K562 (cell line): Measurements from ENCODE around the gene TTLL12. TPM values are rescaled to one million over a fixed set of nuclear protein-coding genes. Genes with fewer than 3 reads are reported as not detected.

Experiments
- CCNT2 ChIP-seq: IDR thresholded peaks from 2 replicates; pipeline ENCODE4 v1.6.1; 2011; ENCODE audit warnings: borderline replicate concordance, low read depth, mild to moderate bottlenecking, moderate library complexity, mixed read lengths, low read length; ENCODE audit not compliant: insufficient read length; ENCODE audit errors: extremely low read depth
- CTBP1 ChIP-seq: fragments of 450-650 bp; IDR thresholded peaks from 2 replicates; pipeline ENCODE4 v1.6.1; 2016; ENCODE audit warnings: borderline replicate concordance
- CXXC5 ChIP-seq: fragments of 250-450 bp; sonication (Bioruptor Pico); IDR thresholded peaks from 2 replicates; pipeline ENCODE4 v1.8.0; 2022; ENCODE audit warnings: inconsistent platforms, mild to moderate bottlenecking, moderate library complexity
- E2F8 ChIP-seq: fragments of 450-650 bp; IDR thresholded peaks from 2 replicates; pipeline ENCODE4 v1.7.1; 2018; ENCODE audit warnings: mild to moderate bottlenecking, low read depth; ENCODE audit not compliant: partially characterized antibody
- HNRNPK ChIP-seq: fragments of 200-400 bp; formaldehyde crosslinking; IDR thresholded peaks from one replicate; pipeline ENCODE4 v1.6.1; 2018; ENCODE audit warnings: mild to moderate bottlenecking, low read depth, low read length; ENCODE audit not compliant: poor library complexity, severe bottlenecking
- RB1 ChIP-seq: fragments of 450-650 bp; IDR thresholded peaks from 2 replicates; pipeline ENCODE4 v1.6.1; 2017; ENCODE audit warnings: low read depth, mild to moderate bottlenecking
- RBFOX2 ChIP-seq: fragments of 200-400 bp; formaldehyde crosslinking; IDR thresholded peaks from 2 replicates; pipeline ENCODE4 v1.6.1; 2017; ENCODE audit warnings: low read depth, mild to moderate bottlenecking, low read length, moderate library complexity
- SAFB ChIP-seq: fragments of 200-400 bp; formaldehyde crosslinking; IDR thresholded peaks from 2 replicates; pipeline ENCODE4 v1.6.1; 2017; ENCODE audit warnings: low read depth, low read length, borderline replicate concordance
- SIN3B ChIP-seq: fragments of 450-650 bp; IDR thresholded peaks from 2 replicates; pipeline ENCODE4 v1.6.1; 2017; ENCODE audit warnings: low read depth, mild to moderate bottlenecking, moderate library complexity
- TAF1 ChIP-seq: IDR thresholded peaks from 2 replicates; pipeline ENCODE4 v1.6.1; 2011; ENCODE audit warnings: mild to moderate bottlenecking, low read length, moderate library complexity; ENCODE audit not compliant: insufficient read depth, control insufficient read depth, severe bottlenecking; ENCODE audit errors: extremely low read depth
- ZNF174 ChIP-seq: fragments of 250-450 bp; sonication (Bioruptor Pico); IDR thresholded peaks from 2 replicates; pipeline ENCODE4 v1.4.0; 2020; ENCODE audit warnings: mild to moderate bottlenecking
- ZNF644 ChIP-seq: fragments of 200-800 bp; sonication (Bioruptor generic); IDR thresholded peaks from 2 replicates; pipeline ENCODE4 v1.6.1; 2016; ENCODE audit warnings: low read depth, missing genetic modification characterization, missing compliant biosample characterization
- polyA plus RNA-seq, 8 experiments: library from polyadenylated mRNA; depleted of rRNA in 4 of 8; stranded (reverse) in 5 of 8; unstranded in 3 of 8; fragments of >200 nt; fragmentation: Nextera tagmentation in 2 of 8; fragmentation: Illumina TruSeq in 1 of 8; extraction: Ambion mirVana in 2 of 8; extraction: Trizol in 1 of 8; gene quantifications; 2 replicates each; pipeline versions ENCODE4 v1.2.1 to v1.2.3, GENCODE V29; 2011 to 2014; ENCODE audit warnings: inconsistent platforms in 1 of 8, missing spikeins in 1 of 8
- total RNA-seq, 7 experiments: library from RNA; depleted of rRNA in 6 of 7; stranded (reverse); fragments of >200 nt in 6 of 7; fragmentation: Illumina TruSeq in 2 of 7; extraction: Trizol in 2 of 7; gene quantifications; 2 replicates each; pipeline versions ENCODE4 v1.2.1 to v1.2.3, GENCODE V29; 2011 to 2021; ENCODE audit warnings: low replicate concordance in 1 of 7
- TF ChIP-seq, protein P1 (sequence below), 2 experiments: fragments of 250-450 bp in 1 of 2; fragments of 450-650 bp in 1 of 2; sonication (Bioruptor Pico) in 1 of 2; IDR thresholded peaks; 2 replicates each; pipeline versions ENCODE4 v1.6.1 to v1.8.0; 2016 to 2021; ENCODE audit warnings: mild to moderate bottlenecking in 2 of 2, moderate library complexity in 2 of 2, missing compliant biosample characterization in 1 of 2, missing genetic modification characterization in 1 of 2

TTLL12 gene
- total and polyA plus RNA-seq, 9 of the 15 experiments (the other 6 are each of a cell fraction or from before 2014, with no cell fraction given), result 1.3 to 128 (median 43.0) TPM

DNA sequence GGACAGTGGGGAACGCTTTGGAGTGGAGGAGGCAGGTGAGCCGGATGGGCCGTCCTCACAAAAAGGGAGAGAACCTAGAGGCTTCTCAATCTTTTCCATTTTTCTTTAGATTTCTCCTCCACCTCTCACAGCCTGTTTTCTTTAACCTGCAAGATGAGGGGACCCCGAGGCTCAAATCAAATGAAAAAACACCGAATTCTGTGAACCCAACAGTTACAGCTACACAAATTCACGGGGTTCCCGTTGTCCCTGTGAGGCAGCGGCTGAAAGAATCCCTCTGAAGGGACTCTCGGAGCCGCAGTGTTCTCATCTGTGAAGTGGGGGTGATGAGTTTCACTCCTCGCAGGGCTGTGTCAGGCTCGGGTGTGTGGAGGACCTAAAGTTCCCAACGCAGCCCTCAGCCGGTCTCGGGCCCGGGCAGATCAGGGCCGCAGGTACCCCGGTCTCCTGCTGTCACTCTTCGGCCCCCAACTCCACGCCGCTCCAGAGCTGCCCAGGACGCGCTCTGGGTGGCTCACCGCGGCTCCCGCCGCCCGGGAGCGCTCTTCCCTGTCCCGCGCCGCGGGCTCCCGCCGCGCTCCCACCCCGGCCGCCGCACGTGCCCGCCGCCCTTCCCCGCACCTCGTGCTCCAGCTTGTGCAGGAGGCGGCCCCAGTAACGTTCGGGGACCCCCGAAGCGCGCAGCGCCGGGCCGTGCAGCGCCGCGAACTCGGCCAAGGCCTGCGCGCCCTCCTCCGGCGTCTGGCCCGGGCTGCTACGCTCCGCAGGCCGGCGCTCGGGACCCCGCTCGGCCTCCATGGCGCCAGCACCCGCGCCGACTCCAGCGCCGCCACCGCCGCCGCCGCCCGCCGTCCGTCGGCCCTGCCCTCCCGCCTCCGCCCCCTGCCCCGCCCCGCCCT lies at the start of gene TTLL12 (continued):
- TF ChIP-seq, protein P1, sequence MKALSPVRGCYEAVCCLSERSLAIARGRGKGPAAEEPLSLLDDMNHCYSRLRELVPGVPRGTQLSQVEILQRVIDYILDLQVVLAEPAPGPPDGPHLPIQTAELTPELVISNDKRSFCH (CRISPR knock-in tag; IDR thresholded peaks at IDR 0.05), result no peak
- TF ChIP-seq, protein P1 (tag; IDR thresholded peaks at IDR 0.05), result 0 out of 2 replicates have a peak, but pooled peaks have one; percentile 29
- TF ChIP-seq CCNT2, result peak; percentile 71
- peak; percentile 47; the same call in 1 of the 2 replicates for TF ChIP-seq SIN3B
- TF ChIP-seq RBFOX2, result peak; percentile 64
- TF ChIP-seq TAF1, result peak; percentile 25
- no peak for TF ChIP-seq SAFB
- TF ChIP-seq E2F8, result no peak
- peak; percentile 65; the same call in 1 of the 2 replicates for TF ChIP-seq RB1
- no peak for TF ChIP-seq ZNF174 (CRISPR knock-in tag)
- no peak for TF ChIP-seq ZNF644 (tag)
- peak; percentile 80 for TF ChIP-seq CXXC5 (CRISPR knock-in tag)
- TF ChIP-seq CTBP1, result peak; percentile 60
- peak; percentile 17 for TF ChIP-seq HNRNPK
